OCI-LY1 (cell line): ENCODE data around the gene WHRN.

ENCODE experiments used
- H2AFZ ChIP-seq: fragments of 200-600 bp; sonication (generic), shearing (Covaris generic); 2 replicates; pipeline ENCODE4 v1.6.0; 2014; ENCODE audit warnings: antibody characterized with exemption, mild to moderate bottlenecking, low read length
- H3F3A ChIP-seq: fragments of 200-600 bp; sonication (generic), shearing (Covaris generic); 2 replicates; pipeline ENCODE4 v1.6.0; 2014; ENCODE audit warnings: mild to moderate bottlenecking, antibody characterized with exemption, low read length, moderate library complexity; ENCODE audit not compliant: insufficient read depth
- H3K27ac ChIP-seq: fragments of 200-600 bp; sonication (generic); 2 replicates; pipeline ENCODE4 v1.5.1; 2014; ENCODE audit warnings: low read length, mixed run types, mild to moderate bottlenecking, low read depth; ENCODE audit not compliant: poor library complexity, severe bottlenecking
- H3K27me3 ChIP-seq: fragments of 200-600 bp; sonication (generic); 2 replicates; pipeline ENCODE4 v1.6.0; 2014; ENCODE audit warnings: antibody characterized with exemption, mild to moderate bottlenecking, low read length, moderate library complexity; ENCODE audit not compliant: insufficient read depth
- H3K36me3 ChIP-seq: fragments of 200-600 bp; sonication (generic); 2 replicates; pipeline ENCODE4 v1.6.1; 2014; ENCODE audit warnings: mild to moderate bottlenecking, antibody characterized with exemption, low read length, moderate library complexity, mixed read lengths; ENCODE audit not compliant: insufficient read depth
- H3K4me1 ChIP-seq: fragments of 200-600 bp; sonication (generic); 2 replicates; pipeline ENCODE4 v1.5.1; 2014; ENCODE audit warnings: mild to moderate bottlenecking, low read length, moderate library complexity; ENCODE audit not compliant: insufficient read depth, severe bottlenecking
- H3K4me2 ChIP-seq: fragments of 200-600 bp; sonication (generic), shearing (Covaris generic); 2 replicates; pipeline ENCODE4 v1.6.1; 2014; ENCODE audit warnings: low read length
- H3K4me3 ChIP-seq: fragments of 200-600 bp; sonication (generic); 2 replicates; pipeline ENCODE4 v1.5.1; 2014; ENCODE audit warnings: low read length, low read depth, mild to moderate bottlenecking, mixed read lengths; ENCODE audit not compliant: poor library complexity, severe bottlenecking
- H3K79me2 ChIP-seq: fragments of 200-600 bp; shearing (Covaris generic); 2 replicates; pipeline ENCODE4 v1.6.1; 2016; ENCODE audit warnings: mixed run types, low read length, mixed read lengths; ENCODE audit not compliant: insufficient read depth
- H3K9ac ChIP-seq: fragments of 200-600 bp; sonication (generic), shearing (Covaris generic); 2 replicates; pipeline ENCODE4 v1.6.1; 2014; ENCODE audit warnings: mild to moderate bottlenecking, low read length, mixed read lengths
- H3K9me2 ChIP-seq: fragments of 200-600 bp; sonication (generic), shearing (Covaris generic); 2 replicates; pipeline ENCODE4 v1.6.1; 2014; ENCODE audit warnings: low read depth, mild to moderate bottlenecking, low read length, mixed read lengths
- H3K9me3 ChIP-seq: fragments of 200-600 bp; shearing (Covaris generic); 2 replicates; pipeline ENCODE4 v1.6.1; 2014; ENCODE audit warnings: low read length, mixed read lengths
- H4K20me1 ChIP-seq: fragments of 200-600 bp; sonication (generic), shearing (Covaris generic); 2 replicates; pipeline ENCODE4 v1.6.0; 2016; ENCODE audit warnings: mild to moderate bottlenecking, low read length; ENCODE audit not compliant: insufficient read depth
- CTCF ChIP-seq: fragments of 200-600 bp; sonication (generic), shearing (Covaris generic); IDR thresholded peaks from 2 replicates; pipeline ENCODE4 v1.5.1; 2017; ENCODE audit warnings: mild to moderate bottlenecking, antibody characterized with exemption, low read length, moderate library complexity, mixed read lengths
- EZH2 ChIP-seq: fragments of 200-600 bp; sonication (generic), shearing (Covaris generic); IDR thresholded peaks from 2 replicates; pipeline ENCODE4 v1.8.0; 2017; ENCODE audit warnings: borderline replicate concordance, mixed run types, mild to moderate bottlenecking, antibody characterized with exemption, low read length, moderate library complexity, mixed read lengths

The WHRN gene

GRCh38 chr9:114551750-114552685 lies 46.7 kb upstream of the WHRN start:
- Histone ChIP-seq H3K4me1 (peaks cover 3% of the 10 kb centered on the region), H2AFZ (no peak overlapping the region), H3K27ac (no peak overlapping the region), H3K36me3 (no peaks in the 10 kb centered on the region), H4K20me1 (no peaks in the 10 kb centered on the region), H3K9me3 (no peaks in the 10 kb centered on the region), H3K4me2 (no peak overlapping the region), H3K9ac (no peak overlapping the region), H3K9me2 (no peaks in the 10 kb centered on the region), H3F3A (no peaks in the 10 kb centered on the region), H3K27me3 (no peaks in the 10 kb centered on the region), H3K79me2 (no peaks in the 10 kb centered on the region), H3K4me3 (no peak overlapping the region)
- no peak for TF ChIP-seq CTCF
- TF ChIP-seq EZH2: no peak

- no peak overlapping the region for H2AFZ ChIP-seq
- no peak overlapping the region for H3K27ac ChIP-seq
- no peak overlapping the region for H3K4me2 ChIP-seq
Measured at GRCh38 chr9:114549697-114550330, 44.5 kb upstream of the WHRN start.

GRCh38 chr9:114546851-114547250 lies 41.6 kb upstream of the WHRN start:
- Histone ChIP-seq H3F3A (no peaks in the 10 kb centered on the region), H3K36me3 (no peaks in the 10 kb centered on the region), H3K9me3 (peaks cover 3% of the 10 kb centered on the region; the same call in 1 of the 2 replicates), H3K27ac (no peak overlapping the region), H3K4me2 (no peak overlapping the region), H3K27me3 (no peaks in the 10 kb centered on the region), H3K9ac (no peak overlapping the region), H3K4me3 (no peak overlapping the region), H2AFZ (no peak overlapping the region), H3K9me2 (no peaks in the 10 kb centered on the region), H3K4me1 (peaks cover 3% of the 10 kb centered on the region), H4K20me1 (no peaks in the 10 kb centered on the region), H3K79me2 (no peaks in the 10 kb centered on the region)
- TF ChIP-seq EZH2 (no peak), CTCF (no peak)

More at GRCh38 chr9:114549697-114550330, 44.5 kb upstream of the WHRN start:
- Histone ChIP-seq H3K9ac (no peak overlapping the region), H3K79me2 (no peaks in the 10 kb centered on the region), H3K36me3 (no peaks in the 10 kb centered on the region), H3K27me3 (no peaks in the 10 kb centered on the region), H3K4me3 (no peak overlapping the region), H3K9me2 (no peaks in the 10 kb centered on the region), H4K20me1 (no peaks in the 10 kb centered on the region), H3F3A (no peaks in the 10 kb centered on the region), H3K9me3 (no peaks in the 10 kb centered on the region), H3K4me1 (peaks cover 3% of the 10 kb centered on the region)
- TF ChIP-seq EZH2 (no peak), CTCF (no peak)
